22Rv1 (cell line): ENCODE measurements around the gene CTNNB1.

Experiments used
- H3K27ac ChIP-seq: fragments of 450-650 bp; 2 replicates; pipeline ENCODE4 v1.5.1; 2017
- CTCF ChIP-seq: fragments of 450-650 bp; IDR thresholded peaks from 2 replicates; pipeline ENCODE4 v1.5.1; 2017; ENCODE audit warnings: mild to moderate bottlenecking
- ZFX ChIP-seq: fragments of 450-650 bp; IDR thresholded peaks from 2 replicates; pipeline ENCODE4 v1.6.1; 2017; ENCODE audit warnings: antibody characterized with exemption, borderline replicate concordance

Gene CTNNB1

GRCh38 chr3:41199866-41200668 is 762 bp downstream of the CTNNB1 start:
- peak overlapping the region; percentile 81 for H3K27ac ChIP-seq
- no peak for TF ChIP-seq ZFX
- no peak for TF ChIP-seq CTCF

GRCh38 chr3:41200669-41201021 is 1.3 kb downstream of the CTNNB1 start:
- TF ChIP-seq CTCF, result no peak
- TF ChIP-seq ZFX, result no peak
- peak overlapping the region; percentile 81 for H3K27ac ChIP-seq

GRCh38 chr3:41202075-41202833 is 2.9 kb downstream of the CTNNB1 start:
- no peak for TF ChIP-seq ZFX
- no peak for TF ChIP-seq CTCF
- H3K27ac ChIP-seq, result no peak overlapping the region

GRCh38 chr3:41202834-41203345 is 3.6 kb downstream of the CTNNB1 start:
- H3K27ac ChIP-seq, result no peak overlapping the region
- TF ChIP-seq ZFX, result no peak
- TF ChIP-seq CTCF, result peak; percentile 66

GRCh38 chr3:41204369-41204768 is 5.1 kb downstream of the CTNNB1 start:
- H3K27ac ChIP-seq, result no peak overlapping the region
- TF ChIP-seq ZFX (no peak), CTCF (no peak)

- no peak overlapping the region for H3K27ac ChIP-seq
- no peak for TF ChIP-seq ZFX
- no peak for TF ChIP-seq CTCF
Measured at GRCh38 chr3:41205591-41205990, 6.3 kb downstream of the CTNNB1 start.

- TF ChIP-seq CTCF (no peak), ZFX (no peak)
- no peak overlapping the region for H3K27ac ChIP-seq
Measured at GRCh38 chr3:41207355-41207754, 8.1 kb downstream of the CTNNB1 start.
